Hypothalamus (tissue), 51 donors: ENCODE results near the gene NUTM2E.
"Not testable (repeated sequence)": the region's sequence is repeated elsewhere in the genome, so short reads cannot be mapped to it uniquely, and the experiment has no call there.

Experiments used
- DNase-seq, 51 donors: peaks; one replicate each; lab custom pipeline; 2025; lab: John Stamatoyannopoulos, UW

Gene NUTM2E

DNA sequence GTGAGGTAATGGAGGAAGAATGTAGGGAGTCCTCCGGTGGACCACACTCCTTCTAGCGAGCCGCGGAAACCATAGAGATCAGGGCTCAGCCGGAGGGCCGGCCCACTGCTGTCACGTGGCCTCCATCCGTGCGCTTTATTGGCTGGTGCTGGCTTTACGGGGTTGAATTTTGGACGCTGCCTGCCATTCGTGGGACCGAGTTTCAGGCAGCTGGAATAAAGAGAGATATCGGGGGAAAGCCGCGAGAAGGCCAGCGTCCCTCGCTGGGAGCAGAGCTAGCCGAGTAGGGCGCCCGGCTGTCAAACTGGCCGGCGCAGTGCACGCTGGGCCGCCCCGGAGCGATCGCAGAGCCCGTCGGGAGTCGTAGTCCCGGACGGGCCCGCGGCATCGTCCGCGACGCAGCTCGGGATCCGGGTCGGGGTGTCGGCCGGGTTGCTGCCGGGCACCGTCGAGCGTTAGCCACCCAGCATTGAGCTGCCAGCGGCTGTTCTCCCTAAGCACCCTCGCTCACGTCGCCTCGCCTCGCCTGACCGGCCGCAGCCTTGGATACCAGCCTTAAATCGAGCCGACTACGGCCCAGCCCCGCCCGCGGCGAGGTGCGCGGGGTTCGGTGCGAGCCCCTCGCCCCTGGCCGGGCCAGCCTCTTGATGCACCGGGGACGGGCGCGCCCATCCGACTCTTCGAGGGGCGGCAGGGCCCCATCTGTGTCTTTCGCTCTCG lies at the start of gene NUTM2E:
TSS of gene NUTM2E (plus strand) at position 244 of the 720 bp plus-strand sequence. CDS start 15,002 bp downstream, outside the sequence.
- DNase-seq: peak in 44 of 51 donors; percentile 9 to 90 (median 68)

DNA sequence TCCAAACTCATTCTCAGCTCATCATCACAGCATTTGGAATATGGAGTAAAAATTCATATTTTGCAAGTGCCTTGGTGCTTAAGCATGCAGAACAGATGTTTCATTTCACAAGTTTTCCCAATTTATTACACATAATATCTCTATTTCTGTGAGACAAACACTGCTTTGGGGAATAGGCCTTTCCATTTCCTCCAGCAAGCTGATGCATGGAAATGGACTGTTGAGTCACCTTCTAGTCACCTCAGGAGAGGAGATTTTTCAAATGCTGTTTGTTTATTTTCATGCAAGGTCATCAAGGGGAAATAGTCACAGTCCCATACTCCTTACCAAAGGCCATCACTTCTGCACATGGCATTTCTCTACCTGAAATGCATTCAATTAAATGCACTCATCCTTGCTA lies 48.5 kb upstream of the NUTM2E start:
- DNase-seq: not testable (repeated sequence)

- DNase-seq: peak in 35 of 51 donors; percentile 3 to 79 (median 37)
Measured at GRCh38 chr10:79779310-79779938, 47.1 kb upstream of the NUTM2E start.

DNA sequence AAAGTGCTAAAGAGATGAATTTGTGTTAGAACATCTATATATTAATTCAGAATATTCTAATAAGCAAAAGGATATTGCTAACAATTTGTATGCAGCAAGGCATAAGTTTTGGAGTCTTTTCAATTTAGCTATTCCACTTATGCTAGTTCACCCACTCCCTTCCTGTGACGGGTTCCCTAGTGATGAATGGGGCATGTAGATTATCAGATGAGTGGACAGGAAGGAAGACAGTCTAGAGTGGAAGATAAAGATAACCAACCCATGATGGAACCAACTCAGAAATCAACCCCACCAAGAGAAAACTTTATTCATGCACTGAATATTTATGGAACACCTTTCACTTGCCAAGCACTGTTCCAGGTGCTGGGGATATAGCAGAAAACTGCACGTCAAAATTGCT lies 46.5 kb upstream of the NUTM2E start:
- DNase-seq: not testable (repeated sequence)

- DNase-seq: not testable (repeated sequence)
Measured at GRCh38 chr10:79781584-79781983, 45.0 kb upstream of the NUTM2E start.

- not testable (repeated sequence) for DNase-seq
Measured at GRCh38 chr10:79787455-79787952, 39.0 kb upstream of the NUTM2E start.

DNA sequence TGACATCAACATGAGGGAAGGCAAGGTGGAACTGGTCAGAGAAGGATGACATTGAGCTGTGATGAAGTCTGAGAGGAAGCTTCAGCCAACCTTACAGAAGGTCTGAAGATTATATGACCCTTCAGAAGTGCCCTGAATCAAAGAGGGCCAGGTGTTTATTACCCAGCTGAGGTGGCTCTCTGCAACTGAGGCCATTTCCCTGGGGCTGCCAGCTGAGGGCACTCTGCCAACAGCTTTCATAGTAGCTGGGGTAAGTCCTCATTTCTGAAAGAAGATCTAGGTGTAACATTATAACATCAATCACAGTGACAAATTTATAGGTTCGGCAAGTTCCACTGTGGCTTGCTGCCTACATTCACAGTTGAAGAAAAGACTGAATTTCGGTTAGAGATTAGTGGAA lies 37.2 kb upstream of the NUTM2E start:
- DNase-seq: not testable (repeated sequence)

DNA sequence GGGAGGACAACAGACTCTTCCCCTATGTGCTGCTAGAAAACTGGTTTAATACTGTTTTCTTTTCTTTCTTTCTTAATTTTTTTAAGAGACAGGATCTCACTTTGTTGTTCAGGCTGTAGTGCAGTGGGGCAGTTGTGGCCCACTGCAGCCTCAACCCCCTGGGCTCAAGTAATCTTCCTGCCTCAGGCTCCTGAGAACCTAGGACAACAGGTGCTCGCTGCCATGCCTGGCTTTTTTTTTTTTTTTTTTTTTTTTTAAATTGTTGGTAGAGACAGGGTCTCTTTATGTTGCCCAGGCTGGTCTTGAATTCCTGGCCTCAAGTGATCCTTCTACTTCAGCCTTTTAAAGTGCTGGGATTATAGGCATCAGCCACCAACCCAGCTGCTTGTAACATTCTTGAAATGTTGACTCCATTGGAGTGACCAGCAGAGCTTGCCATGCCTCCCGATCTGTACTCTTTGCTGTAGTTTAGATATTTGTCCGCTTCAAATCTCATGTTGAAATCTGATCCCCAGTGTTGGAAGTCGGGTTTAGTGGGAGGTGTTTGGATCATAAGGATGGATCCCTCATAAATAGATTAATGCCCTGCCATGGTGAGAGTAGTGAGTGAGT lies 34.5 kb upstream of the NUTM2E start:
- not testable (repeated sequence) for DNase-seq

- not testable (repeated sequence) for DNase-seq
Measured at GRCh38 chr10:79799337-79799736, 27.2 kb upstream of the NUTM2E start.

GRCh38 chr10:79805857-79806256 lies 20.7 kb upstream of the NUTM2E start:
- DNase-seq: not testable (repeated sequence)

DNA sequence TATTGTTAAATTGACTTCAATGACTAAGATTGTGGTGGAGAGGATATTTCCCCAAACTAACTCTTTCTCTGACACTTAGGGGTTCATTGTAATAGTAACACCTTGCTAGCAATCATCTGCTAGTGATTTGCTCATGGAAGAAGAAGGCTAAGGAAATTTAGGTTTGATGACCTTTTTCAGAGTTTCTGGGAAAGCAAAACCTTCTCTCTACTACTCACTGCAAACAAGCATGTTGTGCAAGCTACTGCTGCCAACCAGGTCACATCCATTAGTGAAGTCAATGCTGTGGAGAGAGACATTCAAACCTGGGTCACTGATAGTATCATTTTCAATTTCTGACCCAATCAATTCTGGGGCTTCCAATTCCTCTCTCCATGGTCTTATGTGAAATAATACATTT lies 14.6 kb upstream of the NUTM2E start:
- DNase-seq: not testable (repeated sequence)

DNA sequence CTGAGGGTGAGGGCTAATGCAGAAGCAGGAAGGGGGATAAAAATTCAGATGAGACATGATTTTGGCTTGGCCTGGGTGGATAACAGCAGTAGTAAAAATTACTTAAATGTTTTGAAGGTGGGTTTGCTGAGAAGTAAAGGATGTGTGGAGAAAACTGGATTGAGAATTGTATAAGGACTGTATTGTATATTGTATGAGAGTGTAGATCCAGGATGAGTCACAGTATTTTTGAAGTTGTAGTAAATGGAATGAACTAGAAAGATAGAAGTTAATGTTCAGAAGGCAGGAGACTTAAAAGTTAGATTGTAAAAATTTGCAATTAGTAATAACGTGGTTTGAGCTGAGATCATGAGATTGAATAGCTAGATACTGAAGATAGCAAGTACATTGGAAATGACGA lies 10.2 kb upstream of the NUTM2E start:
- not testable (repeated sequence) for DNase-seq

GRCh38 chr10:79823387-79823786 lies 3.2 kb upstream of the NUTM2E start:
- not testable (repeated sequence) for DNase-seq

GRCh38 chr10:79825587-79826011 lies 940 bp upstream of the NUTM2E start:
- DNase-seq: peak in 3 of 51 donors; percentile 4 to 5 (median 5)

- not testable (repeated sequence) for DNase-seq
Measured at GRCh38 chr10:79826131-79826495, 426 bp upstream of the NUTM2E start.

DNA sequence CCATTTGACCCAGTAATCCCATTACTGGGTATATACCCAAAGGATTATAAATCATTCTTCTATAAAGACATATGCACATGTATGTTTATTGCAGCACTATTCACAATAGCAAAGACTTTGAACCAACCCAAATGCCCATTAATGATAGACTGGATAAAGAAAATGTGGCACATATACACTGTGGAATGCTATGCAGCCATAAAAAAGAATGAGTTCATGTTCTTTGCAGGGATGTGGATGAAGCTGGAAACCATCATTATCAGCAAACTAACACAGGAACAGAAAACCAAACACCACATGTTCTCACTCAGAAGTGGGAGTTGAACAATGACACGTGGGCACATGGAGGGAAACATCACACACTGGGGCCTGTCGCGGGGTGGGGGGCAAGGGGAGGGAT lies 7.3 kb downstream of the NUTM2E start:
- DNase-seq: not testable (repeated sequence)

GRCh38 chr10:79835891-79836290 lies 9.4 kb downstream of the NUTM2E start:
- DNase-seq: not testable (repeated sequence)

DNA sequence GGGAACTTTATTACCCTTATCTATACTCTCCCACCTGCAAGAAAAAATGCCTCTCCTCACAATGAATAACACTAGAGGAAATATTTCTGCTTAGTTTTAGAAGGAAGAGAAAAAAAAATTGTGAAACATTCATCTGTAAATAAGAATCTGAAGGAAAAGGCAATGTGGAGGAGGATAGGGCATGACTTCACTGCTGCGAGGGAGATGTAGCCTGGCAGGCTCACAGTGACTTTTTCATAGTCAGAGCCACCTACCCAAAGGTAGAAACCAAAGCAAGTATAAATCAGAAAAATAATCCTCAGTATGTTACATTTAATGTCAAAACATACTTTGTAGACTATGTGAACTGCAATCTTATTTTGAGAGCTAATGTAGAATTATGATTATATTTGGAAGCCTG lies 10.4 kb downstream of the NUTM2E start:
- DNase-seq: peak in 1 of 51 donors; percentile 2

DNA sequence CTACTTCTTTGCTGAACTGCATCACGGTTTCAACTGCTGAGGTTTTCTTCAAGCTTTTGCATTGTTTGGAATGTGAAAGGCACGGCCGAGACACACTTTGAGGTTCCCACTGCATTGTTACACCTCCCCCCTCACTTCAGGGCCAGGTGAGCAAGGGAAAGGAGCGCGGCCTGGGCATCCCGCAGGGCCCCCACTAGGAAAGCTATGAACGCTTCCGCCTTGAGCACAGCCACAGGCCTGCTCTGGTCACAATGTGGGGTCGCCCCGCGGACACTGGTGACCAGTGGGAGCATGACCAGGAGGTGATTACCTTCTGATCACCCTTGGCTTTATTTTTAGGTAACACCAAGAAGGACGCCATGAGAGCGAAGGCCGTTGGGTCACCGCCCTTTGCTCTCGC lies 11.9 kb downstream of the NUTM2E start:
- DNase-seq: not testable (repeated sequence)

DNA sequence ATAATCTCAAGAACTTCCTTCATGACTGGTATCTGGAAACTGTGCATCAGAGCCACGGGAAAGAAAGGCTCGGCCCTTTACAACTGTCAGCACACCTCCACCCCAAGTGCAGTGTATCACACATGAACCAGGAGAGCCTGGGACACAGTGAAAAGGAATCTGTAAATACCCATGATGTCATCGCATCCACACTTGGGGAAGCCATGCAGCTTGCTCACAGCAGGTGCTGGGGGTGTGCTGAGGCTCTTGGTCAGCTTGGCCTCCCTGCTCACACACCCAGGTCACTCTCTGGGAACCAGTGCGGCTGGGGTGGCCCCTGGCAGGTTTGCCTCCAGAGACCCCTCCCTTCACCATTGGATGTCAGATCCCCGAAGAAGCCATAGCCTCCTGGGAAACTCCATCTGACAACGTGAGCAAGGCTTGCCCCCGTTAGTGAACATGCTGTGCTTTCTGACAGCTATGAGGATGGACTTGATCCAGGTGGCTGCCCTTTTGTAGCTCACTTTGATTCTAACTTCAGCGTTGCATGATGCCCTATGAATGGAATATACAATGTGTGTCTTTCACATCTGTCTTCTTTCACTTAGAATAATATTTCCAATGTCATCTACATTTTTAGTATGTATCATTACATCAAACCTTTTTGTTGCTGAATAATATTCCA lies 26.8 kb downstream of the NUTM2E start:
- DNase-seq: not testable (repeated sequence)

- not testable (repeated sequence) for DNase-seq
Measured at GRCh38 chr10:79862269-79862668, 35.7 kb downstream of the NUTM2E start.
